ENCODE data around the gene MGRN1.

Gene MGRN1

DNA sequence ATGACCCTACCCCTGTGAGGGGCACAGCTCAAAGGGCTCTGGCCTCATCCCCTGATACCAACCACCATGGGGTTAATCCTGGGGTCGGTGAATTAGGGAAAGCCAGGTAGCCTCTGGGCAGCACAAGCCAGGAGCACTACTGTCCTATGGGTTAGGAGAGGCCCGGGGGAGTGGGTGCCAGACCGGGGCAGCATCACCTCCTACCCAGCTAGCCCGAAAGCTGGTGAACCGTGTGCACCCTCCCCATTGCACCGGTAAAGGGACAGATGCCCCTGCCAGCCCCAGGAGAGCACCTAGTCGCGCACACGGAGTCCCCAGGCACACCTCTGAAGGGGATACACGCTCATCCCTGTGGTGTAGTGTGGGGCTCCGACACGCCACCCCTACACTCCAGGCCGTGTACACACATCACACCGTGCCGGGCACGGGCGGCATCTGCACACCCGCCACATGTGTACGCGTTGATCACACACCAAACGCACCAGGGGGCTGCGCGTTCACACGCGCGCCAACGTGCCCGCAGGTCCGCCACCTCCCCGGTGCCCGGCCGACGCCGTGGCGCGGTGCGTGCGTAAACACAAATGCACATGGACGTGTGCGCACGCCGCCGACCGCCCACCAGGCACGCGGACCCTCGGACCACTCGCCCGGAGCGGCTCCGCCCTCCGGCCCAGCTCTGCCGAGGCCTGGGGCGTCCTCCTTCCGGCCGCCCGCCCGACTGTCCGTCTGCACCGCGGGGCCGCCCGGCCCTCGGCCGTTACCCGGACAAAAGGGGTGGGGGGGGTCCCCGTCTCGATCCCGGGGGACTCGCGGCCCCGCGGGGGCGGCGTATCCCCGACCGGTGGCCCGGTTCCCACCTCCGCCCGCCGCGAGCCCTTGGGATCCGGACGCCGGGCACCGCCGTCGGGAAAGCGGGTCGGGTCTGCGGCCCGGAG, 10.7 kb upstream of the MGRN1 start:
- H3K4me3 ChIP-seq (ENCODE audit: low read length) = peak overlapping the region; percentile 73
- TF ChIP-seq, protein P1, sequence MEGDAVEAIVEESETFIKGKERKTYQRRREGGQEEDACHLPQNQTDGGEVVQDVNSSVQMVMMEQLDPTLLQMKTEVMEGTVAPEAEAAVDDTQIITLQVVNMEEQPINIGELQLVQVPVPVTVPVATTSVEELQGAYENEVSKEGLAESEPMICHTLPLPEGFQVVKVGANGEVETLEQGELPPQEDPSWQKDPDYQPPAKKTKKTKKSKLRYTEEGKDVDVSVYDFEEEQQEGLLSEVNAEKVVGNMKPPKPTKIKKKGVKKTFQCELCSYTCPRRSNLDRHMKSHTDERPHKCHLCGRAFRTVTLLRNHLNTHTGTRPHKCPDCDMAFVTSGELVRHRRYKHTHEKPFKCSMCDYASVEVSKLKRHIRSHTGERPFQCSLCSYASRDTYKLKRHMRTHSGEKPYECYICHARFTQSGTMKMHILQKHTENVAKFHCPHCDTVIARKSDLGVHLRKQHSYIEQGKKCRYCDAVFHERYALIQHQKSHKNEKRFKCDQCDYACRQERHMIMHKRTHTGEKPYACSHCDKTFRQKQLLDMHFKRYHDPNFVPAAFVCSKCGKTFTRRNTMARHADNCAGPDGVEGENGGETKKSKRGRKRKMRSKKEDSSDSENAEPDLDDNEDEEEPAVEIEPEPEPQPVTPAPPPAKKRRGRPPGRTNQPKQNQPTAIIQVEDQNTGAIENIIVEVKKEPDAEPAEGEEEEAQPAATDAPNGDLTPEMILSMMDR (conservative IDR thresholded peaks at IDR 0.05; ENCODE audit: low read depth, low read length) = no peak
- no peak for DNase-seq (ENCODE audit: low read depth)

DNA sequence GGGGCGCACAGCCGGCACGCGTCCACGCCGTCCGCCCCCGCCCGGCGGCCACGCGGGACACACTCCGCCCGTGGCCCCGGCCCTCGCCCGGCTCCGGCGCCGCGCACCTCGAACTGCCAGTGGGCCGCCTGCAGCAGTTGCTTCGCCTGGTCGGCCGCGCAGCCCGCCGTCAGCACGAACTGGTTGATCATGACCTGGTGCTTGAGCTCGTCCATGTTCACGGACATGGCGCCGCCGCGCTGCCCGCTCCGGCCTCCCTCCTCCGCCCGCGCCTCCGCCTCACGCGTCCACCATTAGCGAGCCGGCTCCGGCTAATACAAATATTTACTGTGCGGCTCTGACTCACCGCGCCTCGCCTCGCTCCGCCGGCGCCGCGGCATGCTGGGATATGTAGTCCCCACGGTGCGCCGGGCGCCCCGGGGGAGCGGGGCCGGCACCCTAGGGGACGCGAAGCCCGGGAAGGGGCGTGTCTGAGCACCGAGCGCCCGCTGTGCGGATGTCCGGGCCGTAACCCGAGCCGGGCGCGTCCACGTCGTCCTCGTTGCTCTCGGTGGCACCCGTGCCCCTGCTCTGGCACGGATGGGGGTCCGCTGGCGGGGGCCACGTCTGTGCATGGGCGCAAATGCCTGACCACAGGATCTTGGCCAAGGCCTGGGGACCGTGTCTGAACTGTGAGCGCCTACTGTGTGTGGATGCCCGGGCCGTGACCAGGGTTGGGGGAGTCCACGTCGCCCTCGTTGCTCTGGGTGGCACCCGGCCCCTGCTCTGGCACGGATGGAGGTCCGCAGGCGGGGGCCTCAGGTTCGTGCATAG, 9.8 kb upstream of the MGRN1 start, which contains the start of gene UBALD1:
UBALD1 (minus strand) TSS at position 318 of the 813 bp plus-strand sequence; CDS start at position 227, 91 bp downstream.
- peak; percentile 58 for DNase-seq (ENCODE audit: low read depth)
- H3K4me3 ChIP-seq (ENCODE audit: low read length) = peak within 1 kb of the TSS; percentile 73
- TF ChIP-seq, protein P1 (conservative IDR thresholded peaks at IDR 0.05; ENCODE audit: low read depth, low read length) = no peak

DNA sequence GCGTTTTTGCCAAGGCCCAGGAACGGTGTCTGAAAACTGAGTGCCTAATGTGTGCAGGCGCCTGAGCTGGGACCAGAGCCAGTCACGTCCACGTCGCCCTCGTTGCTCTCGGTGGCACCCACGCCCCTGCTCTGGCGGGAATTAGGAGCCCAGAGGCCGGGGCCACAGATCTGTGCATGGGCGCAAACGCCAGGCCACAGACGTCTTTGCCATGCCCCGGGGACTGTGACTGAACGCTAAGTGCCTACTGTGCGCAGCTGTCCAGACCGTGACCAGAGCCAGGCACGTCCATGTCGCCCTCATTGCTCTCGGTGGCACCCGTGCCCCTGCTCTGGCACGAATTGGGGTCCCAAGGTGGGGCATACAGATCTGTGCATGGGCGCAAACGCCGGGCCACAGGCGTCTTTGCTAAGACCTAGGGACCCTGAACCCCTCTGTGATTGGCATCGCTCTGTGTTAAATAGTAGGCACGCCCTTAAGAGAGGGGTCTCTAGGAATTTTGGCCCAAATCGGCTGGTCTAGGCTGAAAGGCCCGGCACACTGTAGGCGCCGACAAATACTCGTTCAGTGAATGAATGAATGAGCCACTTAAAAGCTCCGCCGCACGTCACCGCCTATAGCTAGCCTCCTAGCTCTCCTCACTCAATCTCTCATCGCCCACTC, 9.1 kb upstream of the MGRN1 start:
- H3K4me3 ChIP-seq (ENCODE audit: low read length) = peak overlapping the region; percentile 14
- DNase-seq (ENCODE audit: low read depth) = no peak
- TF ChIP-seq, protein P1 (conservative IDR thresholded peaks at IDR 0.05; ENCODE audit: low read depth, low read length) = no peak

DNA sequence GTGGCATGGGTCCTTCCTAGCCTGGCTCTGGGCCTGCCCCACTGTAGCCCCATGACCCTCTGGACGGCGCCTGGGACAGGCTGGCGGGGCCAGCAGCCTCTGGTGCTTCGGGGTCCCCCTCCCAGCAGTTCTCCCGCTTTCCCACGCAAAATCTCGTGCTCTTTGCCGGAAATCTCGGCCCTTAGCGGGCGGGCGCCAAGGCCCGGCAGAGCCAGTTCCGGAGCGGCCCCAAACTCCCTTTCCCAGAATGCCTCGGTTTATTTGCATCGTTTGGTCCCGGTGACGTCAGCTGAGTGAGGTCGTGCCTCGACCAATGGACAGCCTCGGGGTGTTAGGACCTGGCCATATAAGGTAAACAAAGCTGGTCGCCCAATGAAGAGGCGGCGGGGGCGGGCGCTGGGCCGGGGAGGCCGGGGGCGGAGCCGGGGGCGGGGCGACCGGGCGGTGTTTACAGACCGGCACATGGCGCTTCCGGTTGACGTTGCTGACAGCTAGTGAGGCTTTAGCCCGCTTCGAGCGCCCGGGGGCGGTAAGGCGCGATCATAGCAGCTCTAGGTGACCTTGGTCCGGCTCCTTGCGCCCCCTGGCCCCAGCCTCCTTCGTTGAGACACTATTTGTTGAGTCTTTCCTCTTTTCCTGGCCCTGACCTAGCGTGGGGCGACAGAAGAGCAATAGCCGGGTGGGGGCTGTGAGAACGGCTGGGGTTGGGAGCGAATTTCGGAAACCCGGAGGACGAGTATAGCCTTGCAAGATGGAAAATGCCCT, 8.4 kb upstream of the MGRN1 start:
- peak overlapping the region; percentile 62 for H3K4me3 ChIP-seq (ENCODE audit: low read length)
- peak; percentile 99 for DNase-seq (ENCODE audit: low read depth)
- TF ChIP-seq, protein P1 (conservative IDR thresholded peaks at IDR 0.05; ENCODE audit: low read depth, low read length) = peak; percentile 38

DNA sequence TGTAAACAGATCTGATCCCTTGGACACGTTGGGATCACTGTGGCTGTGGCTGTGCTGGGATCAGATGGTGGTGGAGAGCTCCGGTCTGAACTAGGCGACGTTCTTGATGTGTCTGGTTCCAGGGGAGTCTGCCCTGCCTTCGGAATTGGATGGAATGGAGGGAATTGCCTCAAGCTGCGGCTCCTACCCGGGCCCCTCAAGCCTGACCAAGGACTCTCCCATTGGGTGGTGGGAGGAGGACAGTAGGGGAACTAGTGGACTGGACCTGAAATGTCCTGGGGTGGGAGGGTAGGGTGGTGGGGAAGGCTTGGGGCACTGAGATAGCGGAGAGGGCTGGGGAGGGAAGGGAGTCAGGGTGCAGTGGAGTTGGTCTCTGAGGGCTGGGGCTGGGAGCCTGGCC, 6.7 kb upstream of the MGRN1 start:
- DNase-seq (ENCODE audit: low read depth) = no peak
- no peak overlapping the region for H3K4me3 ChIP-seq (ENCODE audit: low read length)
- TF ChIP-seq, protein P1 (conservative IDR thresholded peaks at IDR 0.05; ENCODE audit: low read depth, low read length) = no peak

Measured in retinal pigment epithelial cell (primary cell).